Spinal cord (tissue), 10 donors: ENCODE results near the gene DDX27. TPM values are rescaled to one million over a fixed set of nuclear protein-coding genes. Genes with fewer than 3 reads are reported as not detected.

Experiments used
- DNase-seq, 6 donors: peaks; one replicate each; pipeline versions ENCODE4 v3.0.0 to v3.0.0-alpha.2; 2013 to 2015; ENCODE audit warnings: low spot score in 6 of 6, low read depth in 4 of 6
- H3K27ac ChIP-seq: one replicate; pipeline ENCODE4 v1.5.1; 2013; ENCODE audit warnings: low read depth, low read length, control low read depth
- H3K27me3 ChIP-seq: one replicate; pipeline ENCODE4 v1.6.1; 2013; ENCODE audit warnings: low read length; ENCODE audit not compliant: control insufficient read depth, insufficient read depth
- H3K36me3 ChIP-seq: one replicate; pipeline ENCODE4 v1.6.1; 2013; ENCODE audit warnings: low read length; ENCODE audit not compliant: control insufficient read depth, insufficient read depth
- H3K4me1 ChIP-seq: one replicate; pipeline ENCODE4 v1.6.1; 2013; ENCODE audit warnings: low read length; ENCODE audit not compliant: control insufficient read depth, insufficient read depth
- H3K4me3 ChIP-seq: one replicate; pipeline ENCODE4 v1.5.1; 2013; ENCODE audit warnings: low read depth, low read length, control low read depth
- H3K9me3 ChIP-seq: one replicate; pipeline ENCODE4 v1.6.1; 2013; ENCODE audit warnings: low read length; ENCODE audit not compliant: control insufficient read depth, insufficient read depth
- WGBS: methylation state at CpG from one replicate; pipeline ENCODE4 v1.1.5; 2013; ENCODE audit warnings: missing lambda C conversion rate; ENCODE audit not compliant: insufficient coverage; 5-methylcytosine and 5-hydroxymethylcytosine counted together
- polyA plus RNA-seq, 2 donors: library from polyadenylated mRNA; unstranded; fragments of 120-200 nt; gene quantifications; one replicate each; pipeline ENCODE4 v1.2.1, GENCODE V29; 2013; ENCODE audit not compliant: insufficient read length in 2 of 2
- total RNA-seq, 2 donors: library from RNA; depleted of rRNA in 1 of 2; stranded (reverse); fragments of 120-200 nt in 1 of 2; fragments of >200 nt in 1 of 2; gene quantifications; one replicate each; pipeline versions ENCODE4 v1.2.3 to v1.2.4, GENCODE V29; 2013 to 2014
- donor health status: healthy.

DDX27 gene
- total and polyA plus RNA-seq, 4 donors = 17.0 to 32.9 (median 29.6) TPM

GRCh38 chr20:49280463-49281058 lies 61.3 kb downstream of the DDX27 start:
- no peak overlapping the region for H3K4me3 ChIP-seq

GRCh38 chr20:49281059-49281912 lies 62.1 kb downstream of the DDX27 start:
- Histone ChIP-seq H3K27me3 (no peaks in the 10 kb centered on the region), H3K4me3 (no peak overlapping the region), H3K27ac (no peak overlapping the region), H3K36me3 (peaks cover 56% of the 10 kb centered on the region), H3K9me3 (peaks cover 7% of the 10 kb centered on the region), H3K4me1 (peaks cover 21% of the 10 kb centered on the region)
- WGBS = 90% methylated on average over 5 of the region's 13 CpGs
- DNase-seq = no peak

More at GRCh38 chr20:49280463-49281058, 61.3 kb downstream of the DDX27 start:
- Histone ChIP-seq H3K27ac (no peak overlapping the region), H3K9me3 (peaks cover 3% of the 10 kb centered on the region), H3K4me1 (peaks cover 21% of the 10 kb centered on the region), H3K27me3 (no peaks in the 10 kb centered on the region), H3K36me3 (peaks cover 48% of the 10 kb centered on the region)
- no peak for DNase-seq
- WGBS = 45% methylated on average over 3 of the region's 6 CpGs

- no peak for DNase-seq
- Histone ChIP-seq H3K27ac (no peak overlapping the region), H3K4me1 (peaks cover 20% of the 10 kb centered on the region), H3K4me3 (no peak overlapping the region), H3K36me3 (peaks cover 63% of the 10 kb centered on the region), H3K27me3 (no peaks in the 10 kb centered on the region), H3K9me3 (peaks cover 11% of the 10 kb centered on the region)
- WGBS = 88% methylated on average over 4 of the region's 9 CpGs
Observed at GRCh38 chr20:49281913-49282467, 62.8 kb downstream of the DDX27 start.

- WGBS = 71% methylated on average over 18 of the region's 20 CpGs
Observed at GRCh38 chr20:49282584-49283171, 63.5 kb downstream of the DDX27 start.

GRCh38 chr20:49283176-49283702 lies 64.0 kb downstream of the DDX27 start:
- WGBS = 92% methylated on average over 4 of the region's 9 CpGs
- H3K27me3 ChIP-seq = no peaks in the 10 kb centered on the region
- DNase-seq = no peak
- H3K36me3 ChIP-seq = peaks cover 67% of the 10 kb centered on the region
- H3K4me1 ChIP-seq = peaks cover 15% of the 10 kb centered on the region
- no peak overlapping the region for H3K27ac ChIP-seq
- H3K9me3 ChIP-seq = peaks cover 14% of the 10 kb centered on the region
- no peak overlapping the region for H3K4me3 ChIP-seq

More at GRCh38 chr20:49282584-49283171, 63.5 kb downstream of the DDX27 start:
- H3K9me3 ChIP-seq = peaks cover 14% of the 10 kb centered on the region
- H3K27ac ChIP-seq = no peak overlapping the region
- peaks cover 66% of the 10 kb centered on the region for H3K36me3 ChIP-seq
- no peaks in the 10 kb centered on the region for H3K27me3 ChIP-seq
- no peak overlapping the region for H3K4me3 ChIP-seq
- DNase-seq = no peak
- peaks cover 15% of the 10 kb centered on the region for H3K4me1 ChIP-seq

GRCh38 chr20:49283703-49284625 lies 64.7 kb downstream of the DDX27 start:
- Histone ChIP-seq H3K4me3 (no peak overlapping the region), H3K9me3 (peaks cover 14% of the 10 kb centered on the region), H3K27ac (no peak overlapping the region), H3K27me3 (no peaks in the 10 kb centered on the region), H3K4me1 (peaks cover 12% of the 10 kb centered on the region), H3K36me3 (peaks cover 68% of the 10 kb centered on the region)
- 97% methylated on average over 3 of the region's 3 CpGs for WGBS
- no peak for DNase-seq

GRCh38 chr20:49284818-49285217 lies 65.6 kb downstream of the DDX27 start:
- Histone ChIP-seq H3K36me3 (peaks cover 67% of the 10 kb centered on the region), H3K27ac (no peak overlapping the region), H3K9me3 (peaks cover 14% of the 10 kb centered on the region), H3K4me3 (no peak overlapping the region), H3K4me1 (peaks cover 6% of the 10 kb centered on the region), H3K27me3 (no peaks in the 10 kb centered on the region)
- no peak for DNase-seq
- WGBS = 60% methylated on average over 1 of the region's 5 CpGs

GRCh38 chr20:49285233-49285668 lies 66.0 kb downstream of the DDX27 start:
- Histone ChIP-seq H3K9me3 (peaks cover 14% of the 10 kb centered on the region), H3K4me1 (peaks cover 5% of the 10 kb centered on the region), H3K4me3 (no peak overlapping the region), H3K36me3 (peaks cover 70% of the 10 kb centered on the region), H3K27me3 (no peaks in the 10 kb centered on the region), H3K27ac (no peak overlapping the region)
- WGBS = no CpG with 5 or more reads among the region's 1 CpG
- DNase-seq = no peak
